Panc1 (cell line): ENCODE data around the gene KEL.

Source experiments
- TCF7L2 ChIP-seq: IDR thresholded peaks from 2 replicates; pipeline ENCODE4 v1.6.1; 2011; ENCODE audit warnings: mild to moderate bottlenecking, low read depth, low read length, inconsistent platforms
- TF ChIP-seq, protein P1 (sequence below): fragments of 450-650 bp; IDR thresholded peaks from 2 replicates; pipeline ENCODE4 v1.5.1; 2017; ENCODE audit warnings: mild to moderate bottlenecking

DNA sequence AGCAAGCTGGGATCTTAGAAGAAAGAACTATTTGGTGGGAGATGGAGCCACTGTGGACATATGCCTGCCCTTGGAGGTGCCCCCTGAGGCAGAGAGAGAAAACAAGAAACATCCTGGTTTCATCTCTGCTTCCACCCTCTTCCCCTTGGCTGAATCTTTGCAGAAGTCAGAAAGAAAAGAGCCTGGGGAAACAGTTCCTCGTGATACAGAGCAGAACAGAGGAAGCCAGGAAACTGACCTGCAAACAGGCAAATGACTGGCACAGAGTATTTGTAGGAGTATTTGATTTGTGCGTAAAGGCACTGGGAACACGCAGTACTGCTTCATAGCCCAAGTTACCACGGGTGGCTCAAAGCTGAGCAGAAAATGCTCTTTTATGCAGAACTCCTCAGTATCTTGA, 7.0 kb upstream of the KEL start:
- TF ChIP-seq, protein P1, sequence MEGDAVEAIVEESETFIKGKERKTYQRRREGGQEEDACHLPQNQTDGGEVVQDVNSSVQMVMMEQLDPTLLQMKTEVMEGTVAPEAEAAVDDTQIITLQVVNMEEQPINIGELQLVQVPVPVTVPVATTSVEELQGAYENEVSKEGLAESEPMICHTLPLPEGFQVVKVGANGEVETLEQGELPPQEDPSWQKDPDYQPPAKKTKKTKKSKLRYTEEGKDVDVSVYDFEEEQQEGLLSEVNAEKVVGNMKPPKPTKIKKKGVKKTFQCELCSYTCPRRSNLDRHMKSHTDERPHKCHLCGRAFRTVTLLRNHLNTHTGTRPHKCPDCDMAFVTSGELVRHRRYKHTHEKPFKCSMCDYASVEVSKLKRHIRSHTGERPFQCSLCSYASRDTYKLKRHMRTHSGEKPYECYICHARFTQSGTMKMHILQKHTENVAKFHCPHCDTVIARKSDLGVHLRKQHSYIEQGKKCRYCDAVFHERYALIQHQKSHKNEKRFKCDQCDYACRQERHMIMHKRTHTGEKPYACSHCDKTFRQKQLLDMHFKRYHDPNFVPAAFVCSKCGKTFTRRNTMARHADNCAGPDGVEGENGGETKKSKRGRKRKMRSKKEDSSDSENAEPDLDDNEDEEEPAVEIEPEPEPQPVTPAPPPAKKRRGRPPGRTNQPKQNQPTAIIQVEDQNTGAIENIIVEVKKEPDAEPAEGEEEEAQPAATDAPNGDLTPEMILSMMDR, result no peak
- no peak for TF ChIP-seq TCF7L2
